ENCODE data around the gene HMGXB3.

DNA sequence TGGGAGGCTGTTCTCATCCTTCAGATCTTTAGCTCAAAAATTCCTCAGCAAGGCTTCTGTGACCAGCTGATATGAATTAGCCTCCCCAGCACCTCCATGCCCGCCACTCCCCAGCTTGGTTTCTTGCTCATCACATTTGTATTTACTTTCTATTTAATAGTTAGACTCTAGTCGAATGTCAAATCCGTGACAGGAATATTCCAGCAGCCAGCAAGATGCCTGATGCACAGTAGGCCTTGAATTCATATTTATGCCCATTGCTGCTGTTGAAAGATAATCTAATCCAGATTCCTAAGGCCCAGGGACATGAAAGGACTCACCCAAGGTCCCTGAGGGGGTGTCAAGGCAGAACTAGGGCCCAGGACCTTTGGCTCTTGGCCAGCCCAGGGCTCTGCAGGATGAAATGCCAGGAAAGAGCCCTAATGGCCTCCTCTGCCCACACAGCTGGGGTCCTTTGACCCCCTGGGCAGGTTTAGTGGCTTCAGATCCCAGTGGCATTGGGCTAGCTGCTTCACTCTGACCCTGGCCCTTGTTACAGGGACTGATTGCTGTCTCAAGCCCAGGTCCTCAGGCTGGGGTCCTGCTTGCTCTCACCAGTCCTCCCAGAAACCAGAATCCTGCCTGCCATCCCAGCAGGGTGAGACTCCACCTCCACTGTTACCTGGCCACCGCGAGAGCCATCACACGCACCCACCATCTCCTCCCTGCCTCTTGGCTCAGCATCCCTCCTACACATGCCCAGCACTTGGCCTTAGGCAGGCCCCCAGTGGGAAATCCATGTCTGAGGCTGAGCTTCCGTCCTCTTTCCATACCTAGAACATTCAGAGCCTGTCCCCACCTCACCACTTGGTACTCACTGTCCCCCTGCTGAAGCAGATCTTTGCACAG, 78.5 kb downstream of the HMGXB3 start:
- TF ChIP-seq, protein P1, sequence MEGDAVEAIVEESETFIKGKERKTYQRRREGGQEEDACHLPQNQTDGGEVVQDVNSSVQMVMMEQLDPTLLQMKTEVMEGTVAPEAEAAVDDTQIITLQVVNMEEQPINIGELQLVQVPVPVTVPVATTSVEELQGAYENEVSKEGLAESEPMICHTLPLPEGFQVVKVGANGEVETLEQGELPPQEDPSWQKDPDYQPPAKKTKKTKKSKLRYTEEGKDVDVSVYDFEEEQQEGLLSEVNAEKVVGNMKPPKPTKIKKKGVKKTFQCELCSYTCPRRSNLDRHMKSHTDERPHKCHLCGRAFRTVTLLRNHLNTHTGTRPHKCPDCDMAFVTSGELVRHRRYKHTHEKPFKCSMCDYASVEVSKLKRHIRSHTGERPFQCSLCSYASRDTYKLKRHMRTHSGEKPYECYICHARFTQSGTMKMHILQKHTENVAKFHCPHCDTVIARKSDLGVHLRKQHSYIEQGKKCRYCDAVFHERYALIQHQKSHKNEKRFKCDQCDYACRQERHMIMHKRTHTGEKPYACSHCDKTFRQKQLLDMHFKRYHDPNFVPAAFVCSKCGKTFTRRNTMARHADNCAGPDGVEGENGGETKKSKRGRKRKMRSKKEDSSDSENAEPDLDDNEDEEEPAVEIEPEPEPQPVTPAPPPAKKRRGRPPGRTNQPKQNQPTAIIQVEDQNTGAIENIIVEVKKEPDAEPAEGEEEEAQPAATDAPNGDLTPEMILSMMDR (IDR thresholded peaks at IDR 0.05): no peak
- TF ChIP-seq POLR2A (IDR thresholded peaks at IDR 0.05) (no peak), EP300 (IDR thresholded peaks at IDR 0.05) (no peak)

Measured in tibial nerve (tissue), 4 donors.